HG03342 (cell line): Measurements from ENCODE around the gene AP1S1.
"Not testable (repeated sequence)": the region's sequence is repeated elsewhere in the genome, so short reads cannot be mapped to it uniquely, and the experiment has no call there.

ENCODE experiments used
- ATAC-seq: cut with Tn5 transposase; IDR thresholded peaks from one replicate; pipeline ENCODE4 v1.9.1; 2021; ENCODE audit warnings: mild to moderate bottlenecking, moderate library complexity; ENCODE audit not compliant: unreplicated experiment

AP1S1 gene

DNA sequence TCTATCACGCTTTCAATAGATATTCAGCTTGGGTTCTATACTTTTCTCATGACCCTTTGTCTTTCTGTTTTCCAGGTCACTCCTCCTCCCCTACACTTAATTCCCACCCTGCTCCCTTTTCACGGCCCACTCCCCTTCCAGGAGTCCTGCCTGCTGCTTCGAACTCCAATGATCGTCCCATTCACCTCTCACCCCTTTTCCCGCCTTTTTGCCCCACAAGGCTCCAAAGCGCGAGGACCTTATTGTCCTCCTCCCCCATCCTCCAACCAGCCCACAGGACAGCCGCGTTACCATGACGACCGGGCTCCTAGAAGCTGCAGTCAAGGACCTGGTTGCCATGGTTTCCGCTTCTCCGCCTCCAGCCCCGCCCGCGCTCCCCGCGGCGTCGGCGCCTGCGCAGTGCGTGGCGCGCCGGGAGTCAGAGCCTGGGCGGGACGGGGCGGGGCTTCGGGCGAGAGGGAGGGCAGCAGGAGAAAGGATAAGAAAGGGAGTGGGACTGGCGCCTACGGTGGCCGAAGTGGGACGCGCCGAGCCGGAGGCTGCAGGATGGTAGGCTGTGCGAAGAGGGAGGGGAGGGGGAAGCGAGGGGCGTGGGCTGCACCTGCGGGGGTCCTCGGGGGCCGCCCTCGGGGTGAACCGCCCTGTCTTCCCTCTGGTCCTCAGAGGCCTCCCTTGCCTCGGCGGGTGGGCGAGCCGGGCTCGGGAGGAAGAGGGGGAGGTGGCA lies at the start of gene AP1S1:
AP1S1 (plus strand) TSS at position 508 of the 724 bp plus-strand sequence; CDS start at position 547, 39 bp downstream.
- ATAC-seq: peak; percentile 76

- no peak for ATAC-seq
Measured at GRCh38 chr7:101104799-101105198, 49.5 kb upstream of the AP1S1 start.

DNA sequence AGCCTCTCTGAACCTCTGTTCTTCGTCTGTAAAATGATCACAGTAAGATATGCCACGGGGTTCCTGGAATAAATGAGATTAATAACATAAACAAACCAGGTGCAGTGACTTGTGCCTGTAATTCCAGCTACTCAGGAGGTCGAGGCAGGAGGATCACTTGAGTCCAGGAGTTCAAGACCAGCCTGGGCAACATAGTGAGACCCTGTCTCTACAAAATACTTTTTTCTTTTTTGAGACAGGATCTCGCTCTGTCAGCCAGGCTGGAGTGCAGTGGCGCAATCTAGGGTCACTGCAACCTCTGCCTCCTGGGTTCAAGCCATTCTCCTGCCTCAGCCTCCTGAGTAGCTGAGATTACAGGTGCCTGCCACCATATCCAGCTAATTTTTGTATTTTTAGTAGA lies 49.0 kb upstream of the AP1S1 start:
- not testable (repeated sequence) for ATAC-seq

GRCh38 chr7:101106386-101106785 lies 47.9 kb upstream of the AP1S1 start:
- ATAC-seq: no peak

DNA sequence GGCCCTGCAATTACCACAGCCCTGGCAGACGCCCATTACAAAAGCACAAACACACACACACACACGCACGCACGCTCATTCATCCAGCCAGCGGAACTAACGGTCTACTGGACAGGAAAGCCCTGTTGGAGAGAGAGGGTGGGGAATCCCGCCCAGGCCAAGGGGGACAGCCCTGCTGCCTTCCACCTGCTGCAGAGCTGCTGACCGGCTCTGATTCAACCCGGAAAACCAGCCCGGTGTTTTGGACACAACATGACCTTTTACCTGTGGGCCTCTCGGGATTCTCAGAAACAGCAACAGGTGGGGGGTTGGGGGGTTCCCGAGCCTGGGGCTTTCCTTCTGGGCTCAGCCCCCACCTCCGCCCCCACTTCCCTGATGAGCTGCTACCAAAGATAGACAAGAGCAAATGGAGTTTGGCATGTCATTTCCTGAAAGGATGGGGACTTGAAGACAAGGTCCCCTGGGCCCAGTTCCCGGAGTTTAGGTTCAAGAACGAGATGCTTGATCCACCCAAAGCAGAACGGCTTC lies 45.9 kb upstream of the AP1S1 start:
- no peak for ATAC-seq

GRCh38 chr7:101108961-101109360 lies 45.3 kb upstream of the AP1S1 start:
- no peak for ATAC-seq

GRCh38 chr7:101109368-101109767 lies 44.9 kb upstream of the AP1S1 start:
- ATAC-seq: no peak

DNA sequence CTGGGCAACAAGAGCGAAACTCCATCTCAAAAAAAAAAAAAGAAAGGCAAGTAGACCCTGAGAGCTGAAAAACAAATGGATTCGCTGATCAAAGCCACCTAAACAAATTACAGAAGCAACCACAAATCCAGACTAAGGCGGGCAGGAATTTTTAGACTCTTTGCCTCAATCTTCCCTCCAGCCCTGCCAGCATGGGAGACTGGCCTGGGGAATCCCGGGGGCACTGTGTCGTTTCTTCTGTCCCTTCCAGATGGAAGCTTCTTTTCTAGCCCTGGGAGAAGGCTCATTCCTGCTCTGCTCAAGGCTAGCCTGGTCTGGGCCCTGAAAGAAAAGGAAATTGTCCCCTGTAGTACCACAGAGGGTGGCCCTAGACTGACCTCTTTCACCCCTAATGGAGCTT lies 43.0 kb upstream of the AP1S1 start:
- no peak for ATAC-seq

DNA sequence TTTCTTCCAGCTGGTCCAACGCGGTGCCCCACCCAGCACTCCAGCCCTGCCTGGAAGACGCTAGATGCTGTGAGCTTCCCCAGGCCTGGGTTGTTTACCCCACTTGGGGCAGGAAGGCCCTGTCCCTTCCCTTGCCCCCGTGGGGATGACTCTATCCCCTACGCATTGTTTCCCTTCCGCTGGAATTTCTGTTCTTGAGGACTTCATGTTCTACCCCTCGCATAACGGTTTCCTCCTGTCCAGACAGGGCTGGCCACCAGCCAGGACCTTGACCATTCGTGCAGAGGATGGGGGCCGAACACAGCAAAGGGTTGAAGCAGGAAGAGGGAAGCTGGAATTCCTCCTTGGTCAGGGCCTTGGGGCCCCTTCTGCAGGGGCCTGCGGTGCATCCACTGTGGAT lies 42.0 kb upstream of the AP1S1 start:
- no peak for ATAC-seq

- ATAC-seq: not testable (repeated sequence)
Measured at GRCh38 chr7:101113140-101113539, 41.1 kb upstream of the AP1S1 start.

GRCh38 chr7:101113836-101114235 lies 40.4 kb upstream of the AP1S1 start:
- ATAC-seq: no peak

GRCh38 chr7:101114492-101114891 lies 39.8 kb upstream of the AP1S1 start:
- ATAC-seq: no peak

DNA sequence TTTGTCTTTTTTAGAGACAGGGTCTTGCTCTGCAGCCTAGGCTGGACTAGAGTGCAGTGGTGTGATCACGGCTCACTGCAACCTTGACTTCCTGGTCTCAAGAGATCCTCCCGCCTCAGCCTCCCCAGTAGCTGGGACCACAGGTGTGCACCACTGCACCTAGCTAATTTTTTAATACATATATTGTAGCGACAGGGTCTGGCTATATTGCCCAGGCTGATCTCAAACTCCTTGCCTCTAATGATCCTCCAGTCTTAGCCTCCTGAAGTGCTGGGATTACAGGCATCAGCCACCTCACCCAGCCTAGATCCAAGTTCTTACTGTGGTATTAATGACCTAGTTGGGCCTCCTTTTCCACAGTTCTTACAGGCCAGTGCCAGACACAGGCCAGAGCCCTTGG lies 39.1 kb upstream of the AP1S1 start:
- no peak for ATAC-seq

DNA sequence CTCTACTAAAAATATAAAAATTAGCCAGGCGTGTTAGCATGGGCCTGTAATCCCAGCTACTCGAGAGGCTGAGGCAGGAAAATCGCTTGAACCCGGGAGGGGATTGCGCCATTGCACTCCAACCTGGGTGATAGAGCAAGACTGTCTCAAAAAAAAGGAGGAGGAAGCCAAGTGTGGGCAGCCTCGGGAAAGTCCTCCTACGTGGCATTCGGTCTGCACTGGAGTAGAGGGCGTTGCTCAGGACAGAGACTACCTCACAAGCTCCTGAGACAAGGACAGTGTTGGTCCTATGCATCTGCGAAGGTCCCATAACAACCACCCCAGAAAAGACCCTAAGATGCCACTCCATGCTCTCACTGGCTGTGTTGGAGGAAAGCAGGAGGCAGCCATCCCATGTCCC lies 37.4 kb upstream of the AP1S1 start:
- no peak for ATAC-seq

- ATAC-seq: no peak
Measured at GRCh38 chr7:101118856-101119255, 35.4 kb upstream of the AP1S1 start.

DNA sequence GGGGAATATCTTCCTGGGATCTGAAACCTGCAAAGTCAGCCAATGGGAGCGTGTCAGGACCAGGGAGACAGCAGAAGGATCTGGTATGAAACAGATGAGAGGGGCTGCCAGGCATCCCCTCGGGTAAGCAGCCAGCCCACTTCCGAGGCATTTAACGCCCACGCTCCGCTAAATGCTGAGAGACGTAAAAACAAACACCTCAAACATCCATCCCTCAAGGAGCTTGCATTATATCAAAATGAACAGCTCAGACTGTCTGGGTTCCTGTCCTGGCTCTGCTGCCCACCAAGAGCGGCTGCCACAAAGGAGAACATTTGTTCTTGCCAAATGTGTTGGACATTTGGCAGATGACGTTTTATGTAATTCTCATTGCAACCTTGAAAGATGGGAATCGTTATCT lies 34.4 kb upstream of the AP1S1 start:
- ATAC-seq: no peak

DNA sequence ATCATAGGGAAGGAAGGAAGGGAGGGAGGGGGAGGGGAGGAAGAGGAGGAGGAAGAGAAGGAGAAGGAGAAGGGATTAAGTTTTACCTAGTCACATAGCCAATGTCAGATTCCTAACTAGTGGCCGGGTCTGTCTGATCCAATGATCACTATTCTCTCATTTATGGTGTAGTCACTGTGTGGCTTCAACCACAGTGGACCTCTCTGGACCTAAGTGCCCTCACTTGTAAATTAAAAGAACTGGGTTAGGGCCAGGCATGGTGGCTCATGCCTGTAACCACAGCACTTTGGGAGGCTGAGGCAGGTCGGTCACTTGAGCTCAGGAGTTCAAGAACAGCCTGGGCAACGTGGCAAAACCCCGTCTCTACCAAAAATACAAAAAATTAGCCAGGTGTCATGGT lies 34.0 kb upstream of the AP1S1 start:
- ATAC-seq: no peak

GRCh38 chr7:101121631-101121990 lies 32.7 kb upstream of the AP1S1 start:
- ATAC-seq: not testable (repeated sequence)

DNA sequence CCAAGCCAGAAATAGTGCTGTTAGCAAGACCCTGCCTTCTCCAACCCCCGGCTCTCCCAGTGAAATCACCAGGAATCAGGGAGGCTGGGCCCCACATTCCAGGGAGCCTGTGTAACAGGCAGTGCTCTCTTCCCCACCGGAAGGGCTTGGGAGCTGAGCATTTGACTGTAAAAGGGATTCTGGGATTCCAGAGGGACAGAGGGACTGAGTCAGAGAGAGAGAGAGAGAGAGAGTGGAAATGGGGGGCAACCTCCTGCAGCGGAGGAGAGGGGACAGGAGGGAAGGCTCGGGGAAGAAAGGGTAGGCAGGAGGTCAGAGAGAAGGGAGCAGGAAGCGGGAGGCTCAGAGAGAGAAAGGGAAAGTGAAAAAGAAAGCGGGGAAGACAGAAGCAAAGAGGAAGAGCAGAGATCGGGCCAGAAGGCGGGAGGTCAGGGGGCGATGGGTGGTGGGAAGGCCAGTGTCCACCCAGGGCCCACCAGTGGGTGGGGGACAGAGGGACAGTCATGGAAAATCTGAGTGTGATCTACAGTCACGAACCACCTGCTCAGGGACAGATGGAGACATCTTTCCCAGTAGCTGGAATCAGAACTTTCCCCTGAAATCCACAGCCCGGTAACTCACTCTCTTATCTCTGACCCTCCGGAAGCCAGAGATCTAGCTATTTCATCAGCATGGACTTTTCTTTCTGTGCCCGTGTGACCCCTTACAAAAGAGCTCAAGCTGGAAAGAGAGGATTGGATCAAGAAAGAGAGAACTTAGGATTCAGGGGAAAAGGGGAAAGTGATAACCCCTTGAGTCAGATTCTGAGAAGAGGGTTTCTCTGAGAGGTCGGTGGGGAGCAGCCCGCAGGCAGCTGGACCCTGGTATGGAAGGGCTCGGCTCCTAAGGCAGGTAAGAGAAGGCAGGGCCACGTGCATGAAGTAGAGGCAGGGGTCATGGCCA lies 32.0 kb upstream of the AP1S1 start:
- no peak for ATAC-seq

GRCh38 chr7:101122933-101123702 lies 31.2 kb upstream of the AP1S1 start:
- no peak for ATAC-seq

DNA sequence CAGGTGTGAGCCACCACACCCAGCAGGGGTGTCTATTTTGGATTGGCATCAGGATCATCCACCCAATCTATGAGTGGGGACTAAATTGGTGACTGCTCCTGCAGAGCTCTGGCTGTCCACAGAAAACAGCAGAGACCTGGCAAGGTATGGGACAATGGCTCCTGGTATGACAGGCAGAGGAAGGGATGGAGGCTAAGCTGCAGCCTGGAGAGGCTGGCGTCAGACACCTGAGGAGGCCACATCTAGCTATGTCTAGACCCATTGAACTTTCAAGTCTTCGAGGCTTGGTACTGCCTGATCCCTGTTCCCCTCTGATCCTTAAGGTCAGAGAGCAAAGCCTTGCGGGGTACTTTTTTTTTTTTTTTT lies 30.6 kb upstream of the AP1S1 start:
- no peak for ATAC-seq
